Suprapubic skin (tissue), 4 donors: ENCODE measurements around the gene CENPS.

Experiments
- CTCF ChIP-seq, 2 donors: fragments of 200-600 bp in 1 of 2; fragments of 450-650 bp in 1 of 2; sonication (generic) in 1 of 2; IDR thresholded peaks; one replicate each; pipeline ENCODE4 v1.5.1; 2016 to 2019; ENCODE audit warnings: antibody characterized with exemption in 2 of 2, mild to moderate bottlenecking in 1 of 2, moderate library complexity in 1 of 2
- EP300 ChIP-seq: sonication (generic); formaldehyde crosslinking; IDR thresholded peaks from one replicate; pipeline ENCODE4 v1.6.1; 2017; ENCODE audit warnings: antibody characterized with exemption
- POLR2A ChIP-seq, 2 donors: fragments of 450-650 bp; IDR thresholded peaks; one replicate each; pipeline ENCODE4 v1.6.1; 2017; ENCODE audit warnings: antibody characterized with exemption in 2 of 2, mild to moderate bottlenecking in 2 of 2, moderate library complexity in 2 of 2
- POLR2AphosphoS5 ChIP-seq, 3 donors: sonication (generic); formaldehyde crosslinking; IDR thresholded peaks; one replicate each; pipeline ENCODE4 v1.6.1; 2017; ENCODE audit warnings: antibody characterized with exemption in 3 of 3

- TF ChIP-seq CTCF (IDR thresholded peaks at IDR 0.05): no peak
- no peak for TF ChIP-seq POLR2A (IDR thresholded peaks at IDR 0.05)
- no peak for TF ChIP-seq POLR2AphosphoS5 (IDR thresholded peaks at IDR 0.05)
- no peak for TF ChIP-seq EP300
Observed at GRCh38 chr1:10402729-10403274, 27.4 kb upstream of the CENPS start.
